ENCODE results near the gene ZGLP1. TPM values are rescaled to one million over a fixed set of nuclear protein-coding genes. Genes with fewer than 3 reads are reported as not detected.

Gene ZGLP1
- total RNA-seq, 1 experiment from 2014 or later, result 5.0 TPM

DNA sequence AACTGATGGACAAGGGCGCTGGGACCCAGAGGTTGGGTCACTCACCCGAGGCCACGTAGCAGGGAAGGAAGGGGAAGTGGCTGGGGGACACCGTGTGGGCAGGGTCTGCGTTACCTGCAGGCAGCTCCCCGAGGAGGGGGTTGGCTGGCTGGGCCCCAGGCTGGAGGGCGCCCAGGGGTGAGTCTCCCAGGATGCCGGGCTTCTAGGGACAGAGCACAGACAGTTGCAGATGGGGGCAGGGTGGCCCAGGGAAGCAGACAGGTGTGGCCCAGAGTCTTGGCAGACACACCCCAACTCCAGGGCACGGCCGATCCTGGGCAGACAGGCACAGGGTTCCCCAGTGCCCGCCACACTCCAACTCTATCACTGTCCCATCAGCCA, 11.8 kb upstream of the ZGLP1 start:
- Histone ChIP-seq H3K36me3 (ENCODE audit: control insufficient read depth in 1 of 2, insufficient read depth in 2 of 2, low read length in 2 of 2) (peaks cover 20 to 30% of the 10 kb centered on the region in 2 experiments; a peak in 3 of 4 replicates), H4K20me1 (ENCODE audit: insufficient read depth) (no peaks in the 10 kb centered on the region), H3K9me2 (ENCODE audit: insufficient read depth) (no peaks in the 10 kb centered on the region), H3K27ac (ENCODE audit: low read depth, low read length) (no peak overlapping the region), H3K4me1 (ENCODE audit: control insufficient read depth in 1 of 2, insufficient read depth in 2 of 2, low read length in 2 of 2) (peaks cover 0 to 4% of the 10 kb centered on the region in 2 experiments; a peak in 2 of 4 replicates), H3K9ac (ENCODE audit: low read length) (no peak overlapping the region), H3K4me2 (ENCODE audit: low read length) (no peak overlapping the region), H2AFZ (ENCODE audit: low read depth, low read length, poor library complexity, severe bottlenecking) (no peak overlapping the region), H3K4me3 (replicated peaks in 1 of 2; ENCODE audit: low read depth in 1 of 2, low read length in 2 of 2) (no peak overlapping the region), H3K79me2 (ENCODE audit: insufficient read depth, low read length) (no peaks in the 10 kb centered on the region; the same call in 1 of the 2 replicates), H3K27me3 (ENCODE audit: insufficient read depth, low read length) (no peaks in the 10 kb centered on the region), H3K9me3 (ENCODE audit: control insufficient read depth in 1 of 2, insufficient read depth in 1 of 2, low read depth in 1 of 2, low read length in 2 of 2) (no peaks in the 10 kb centered on the region)
- ChIA-PET CTCF (no interaction called here), RAD21 (ENCODE audit: low non-redundant PET in 1 of 2, low total read pairs in 2 of 2, uncharacterized antibody in 2 of 2, unreplicated experiment in 2 of 2) (no interaction called here), POLR2A (no interaction called here)
- intact Hi-C loops (cut with micrococcal nuclease), result no loop called here
- no peak for DNase-seq (ENCODE audit: low read depth, low spot score)
- TF ChIP-seq EZH2phosphoT487 (IDR thresholded peaks at IDR 0.05; ENCODE audit: borderline replicate concordance) (no peak), ELF1 (IDR thresholded peaks at IDR 0.05; ENCODE audit: borderline replicate concordance, low read depth) (no peak), FOSL1 (IDR thresholded peaks at IDR 0.05; ENCODE audit: low read depth) (no peak), POLR2A (IDR thresholded peaks at IDR 0.05; ENCODE audit: borderline replicate concordance, extremely low read depth, insufficient read depth, insufficient read length) (no peak), CEBPB (IDR thresholded peaks at IDR 0.05; ENCODE audit: low read depth) (no peak), ATF3 (IDR thresholded peaks at IDR 0.05) (no peak), CBX3 (IDR thresholded peaks at IDR 0.05; ENCODE audit: low read depth) (no peak), JUND (IDR thresholded peaks at IDR 0.05) (no peak), EGR1 (IDR thresholded peaks at IDR 0.05; ENCODE audit: low read depth) (no peak), ZFX (IDR thresholded peaks at IDR 0.05) (no peak)
- TF ChIP-seq, protein P1, sequence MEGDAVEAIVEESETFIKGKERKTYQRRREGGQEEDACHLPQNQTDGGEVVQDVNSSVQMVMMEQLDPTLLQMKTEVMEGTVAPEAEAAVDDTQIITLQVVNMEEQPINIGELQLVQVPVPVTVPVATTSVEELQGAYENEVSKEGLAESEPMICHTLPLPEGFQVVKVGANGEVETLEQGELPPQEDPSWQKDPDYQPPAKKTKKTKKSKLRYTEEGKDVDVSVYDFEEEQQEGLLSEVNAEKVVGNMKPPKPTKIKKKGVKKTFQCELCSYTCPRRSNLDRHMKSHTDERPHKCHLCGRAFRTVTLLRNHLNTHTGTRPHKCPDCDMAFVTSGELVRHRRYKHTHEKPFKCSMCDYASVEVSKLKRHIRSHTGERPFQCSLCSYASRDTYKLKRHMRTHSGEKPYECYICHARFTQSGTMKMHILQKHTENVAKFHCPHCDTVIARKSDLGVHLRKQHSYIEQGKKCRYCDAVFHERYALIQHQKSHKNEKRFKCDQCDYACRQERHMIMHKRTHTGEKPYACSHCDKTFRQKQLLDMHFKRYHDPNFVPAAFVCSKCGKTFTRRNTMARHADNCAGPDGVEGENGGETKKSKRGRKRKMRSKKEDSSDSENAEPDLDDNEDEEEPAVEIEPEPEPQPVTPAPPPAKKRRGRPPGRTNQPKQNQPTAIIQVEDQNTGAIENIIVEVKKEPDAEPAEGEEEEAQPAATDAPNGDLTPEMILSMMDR (IDR thresholded peaks at IDR 0.05 in 2 of 3, conservative IDR thresholded peaks at IDR 0.05 in 1 of 3; ENCODE audit: borderline replicate concordance in 1 of 3, insufficient read depth in 1 of 3, low read depth in 2 of 3, low read length in 2 of 3), result no peak
- TF ChIP-seq, protein P2, sequence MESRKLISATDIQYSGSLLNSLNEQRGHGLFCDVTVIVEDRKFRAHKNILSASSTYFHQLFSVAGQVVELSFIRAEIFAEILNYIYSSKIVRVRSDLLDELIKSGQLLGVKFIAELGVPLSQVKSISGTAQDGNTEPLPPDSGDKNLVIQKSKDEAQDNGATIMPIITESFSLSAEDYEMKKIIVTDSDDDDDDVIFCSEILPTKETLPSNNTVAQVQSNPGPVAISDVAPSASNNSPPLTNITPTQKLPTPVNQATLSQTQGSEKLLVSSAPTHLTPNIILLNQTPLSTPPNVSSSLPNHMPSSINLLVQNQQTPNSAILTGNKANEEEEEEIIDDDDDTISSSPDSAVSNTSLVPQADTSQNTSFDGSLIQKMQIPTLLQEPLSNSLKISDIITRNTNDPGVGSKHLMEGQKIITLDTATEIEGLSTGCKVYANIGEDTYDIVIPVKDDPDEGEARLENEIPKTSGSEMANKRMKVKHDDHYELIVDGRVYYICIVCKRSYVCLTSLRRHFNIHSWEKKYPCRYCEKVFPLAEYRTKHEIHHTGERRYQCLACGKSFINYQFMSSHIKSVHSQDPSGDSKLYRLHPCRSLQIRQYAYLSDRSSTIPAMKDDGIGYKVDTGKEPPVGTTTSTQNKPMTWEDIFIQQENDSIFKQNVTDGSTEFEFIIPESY (IDR thresholded peaks at IDR 0.05; ENCODE audit: extremely low read depth, insufficient replicate concordance, low read length), result no peak
- no peak for ATAC-seq
- no TSS peak for BruUV-seq (replicated peaks)

Measured in HCT116 (cell line).